ENCODE data around the gene SUN2. TPM values are rescaled to one million over a fixed set of nuclear protein-coding genes. Genes with fewer than 3 reads are reported as not detected.

SUN2 gene
- total and polyA plus RNA-seq, 8 donors, result 25.3 to 387 (median 117) TPM

GRCh38 chr22:38748487-38749136, 7.2 kb downstream of the SUN2 start:
- TF ChIP-seq EP300 (IDR thresholded peaks at IDR 0.05), result no peak
- TF ChIP-seq POLR2AphosphoS5 (IDR thresholded peaks at IDR 0.05), result no peak
- TF ChIP-seq CTCF (IDR thresholded peaks at IDR 0.05), result no peak
- TF ChIP-seq POLR2A (IDR thresholded peaks at IDR 0.05), result no peak
- Histone ChIP-seq H3K36me3 (peaks cover 89 to 94% (median 93%) of the 10 kb centered on the region in 4 donors), H3K4me1 (peaks cover 17 to 36% (median 32%) of the 10 kb centered on the region in 4 donors), H3K9me3 (no peaks in the 10 kb centered on the region), H3K27me3 (no peaks in the 10 kb centered on the region), H3K4me3 (no peak overlapping the region), H3K27ac (no peak overlapping the region)
- WGBS, 5 donors, result 75 to 86% (median 82%) methylated on average over 12 to 14 of the region's 14 CpGs
- DNase-seq, result no peak
- intact Hi-C loops (cut with DNase I; ENCODE audit: low total_unique reads), result no loop called here

GRCh38 chr22:38745676-38746460, 9.9 kb downstream of the SUN2 start:
- intact Hi-C loops (cut with DNase I; ENCODE audit: low total_unique reads), result no loop called here
- TF ChIP-seq CTCF (IDR thresholded peaks at IDR 0.05) (no peak), POLR2A (IDR thresholded peaks at IDR 0.05) (no peak), POLR2AphosphoS5 (IDR thresholded peaks at IDR 0.05) (no peak), EP300 (IDR thresholded peaks at IDR 0.05) (no peak)
- Histone ChIP-seq H3K9me3 (no peaks in the 10 kb centered on the region), H3K4me1 (peaks cover 2 to 8% (median 6%) of the 10 kb centered on the region in 4 donors), H3K36me3 (peaks cover 96 to 100% (median 100%) of the 10 kb centered on the region in 4 donors), H3K4me3 (no peak overlapping the region), H3K27ac (no peak overlapping the region), H3K27me3 (no peaks in the 10 kb centered on the region)
- no peak for DNase-seq
- 86 to 95% (median 91%) methylated on average over 11 to 14 of the region's 14 CpGs for WGBS, 5 donors

DNA sequence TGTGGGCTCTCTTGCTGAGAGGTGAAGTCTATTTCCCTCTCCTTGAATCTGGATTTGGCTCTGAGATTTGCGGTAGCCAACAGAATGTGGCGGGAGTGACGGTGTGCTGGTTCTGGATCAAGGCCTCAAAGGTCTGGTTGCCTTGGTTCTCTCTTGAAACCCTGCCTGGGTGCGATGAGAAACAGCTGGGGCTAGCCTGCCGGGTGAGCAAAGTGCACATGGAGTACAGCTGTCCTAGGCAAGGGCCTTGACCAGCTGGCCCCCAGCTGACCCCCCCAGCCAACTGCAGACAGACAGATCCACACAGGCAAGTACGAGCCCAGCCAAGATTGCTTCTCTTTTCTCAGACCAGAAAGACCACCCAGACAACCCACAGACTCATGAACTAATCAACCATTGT, 10.8 kb downstream of the SUN2 start:
- H3K4me1 ChIP-seq, result no peaks in the 10 kb centered on the region
- no peak overlapping the region for H3K4me3 ChIP-seq
- intact Hi-C loops (cut with DNase I; ENCODE audit: low total_unique reads), result no loop called here
- TF ChIP-seq POLR2A (IDR thresholded peaks at IDR 0.05), result no peak
- TF ChIP-seq EP300 (IDR thresholded peaks at IDR 0.05), result no peak
- no peak for TF ChIP-seq CTCF (IDR thresholded peaks at IDR 0.05)
- TF ChIP-seq POLR2AphosphoS5 (IDR thresholded peaks at IDR 0.05), result no peak
- H3K27me3 ChIP-seq, result no peaks in the 10 kb centered on the region
- 73 to 92% (median 89%) methylated on average over 6 of the region's 6 CpGs for WGBS, 5 donors
- no peak overlapping the region for H3K27ac ChIP-seq
- no peak for DNase-seq
- no peaks in the 10 kb centered on the region for H3K9me3 ChIP-seq
- H3K36me3 ChIP-seq, result peaks cover 96 to 100% (median 100%) of the 10 kb centered on the region in 4 donors

- no peak for DNase-seq
These were observed 13.4 kb downstream of the SUN2 start for GRCh38 chr22:38742176-38742942.

More at GRCh38 chr22:38742176-38742942, 13.4 kb downstream of the SUN2 start:
- WGBS, 5 donors, result 89 to 94% (median 92%) methylated on average over 20 to 25 of the region's 25 CpGs
- Histone ChIP-seq H3K27me3 (no peaks in the 10 kb centered on the region), H3K4me1 (no peaks in the 10 kb centered on the region), H3K9me3 (no peaks in the 10 kb centered on the region), H3K27ac (no peak overlapping the region), H3K4me3 (no peak overlapping the region), H3K36me3 (peaks cover 96 to 100% (median 100%) of the 10 kb centered on the region in 4 donors)
- TF ChIP-seq POLR2A (IDR thresholded peaks at IDR 0.05), result no peak
- TF ChIP-seq EP300 (IDR thresholded peaks at IDR 0.05), result no peak
- TF ChIP-seq CTCF (IDR thresholded peaks at IDR 0.05), result no peak
- TF ChIP-seq POLR2AphosphoS5 (IDR thresholded peaks at IDR 0.05), result no peak
- intact Hi-C loops (cut with DNase I; ENCODE audit: low total_unique reads), result no loop called here
